IPS-20b (cell line): Measurements from ENCODE around the gene CECR2.

Source experiments
- H3K27ac ChIP-seq: one replicate; pipeline ENCODE4 v1.5.1; 2013; ENCODE audit warnings: low read length
- H3K27me3 ChIP-seq: 2 replicates; pipeline ENCODE4 v1.6.1; 2013; ENCODE audit warnings: mild to moderate bottlenecking, low read length, inconsistent platforms; ENCODE audit not compliant: insufficient read depth
- H3K36me3 ChIP-seq: 2 replicates; pipeline ENCODE4 v1.6.1; 2013; ENCODE audit warnings: low read depth, mild to moderate bottlenecking, inconsistent platforms, low read length, moderate library complexity; ENCODE audit not compliant: insufficient read depth
- H3K4me1 ChIP-seq: 2 replicates; pipeline ENCODE4 v1.6.1; 2013; ENCODE audit warnings: mild to moderate bottlenecking, control low read depth, inconsistent platforms, low read length, moderate library complexity; ENCODE audit not compliant: insufficient read depth
- H3K4me3 ChIP-seq: 2 replicates; pipeline ENCODE4 v1.5.1; 2013; ENCODE audit warnings: mild to moderate bottlenecking, low read length, inconsistent platforms
- H3K9ac ChIP-seq: 2 replicates; pipeline ENCODE4 v1.6.1; 2013; ENCODE audit warnings: low read depth, mild to moderate bottlenecking, inconsistent platforms, low read length, moderate library complexity
- H3K9me3 ChIP-seq: 2 replicates; pipeline ENCODE4 v1.6.1; 2013; ENCODE audit warnings: mild to moderate bottlenecking, low read depth, low read length, inconsistent platforms; ENCODE audit not compliant: insufficient read depth

CECR2 gene

GRCh38 chr22:17436382-17436980, 67.2 kb downstream of the CECR2 start:
- peak overlapping the region; percentile 43; the same call in 1 of the 2 replicates for H3K9ac ChIP-seq
- peaks cover 71% of the 10 kb centered on the region for H3K4me1 ChIP-seq

GRCh38 chr22:17436981-17437412, 67.7 kb downstream of the CECR2 start:
- Histone ChIP-seq H3K27me3 (no peaks in the 10 kb centered on the region), H3K9ac (peak overlapping the region; percentile 43; the same call in 1 of the 2 replicates), H3K27ac (peak overlapping the region; percentile 40), H3K36me3 (no peaks in the 10 kb centered on the region), H3K4me3 (peak overlapping the region; percentile 48), H3K9me3 (no peaks in the 10 kb centered on the region), H3K4me1 (peaks cover 74% of the 10 kb centered on the region)

More at GRCh38 chr22:17436382-17436980, 67.2 kb downstream of the CECR2 start:
- peak overlapping the region; percentile 40 for H3K27ac ChIP-seq
- H3K27me3 ChIP-seq = no peaks in the 10 kb centered on the region
- no peaks in the 10 kb centered on the region for H3K9me3 ChIP-seq
- peak overlapping the region; percentile 48 for H3K4me3 ChIP-seq
- no peaks in the 10 kb centered on the region for H3K36me3 ChIP-seq

GRCh38 chr22:17438026-17438425, 68.8 kb downstream of the CECR2 start:
- Histone ChIP-seq H3K9ac (no peak overlapping the region), H3K27ac (no peak overlapping the region), H3K27me3 (no peaks in the 10 kb centered on the region), H3K4me3 (no peak overlapping the region), H3K36me3 (no peaks in the 10 kb centered on the region), H3K4me1 (peaks cover 69% of the 10 kb centered on the region), H3K9me3 (no peaks in the 10 kb centered on the region)

GRCh38 chr22:17441326-17441725, 72.1 kb downstream of the CECR2 start:
- no peaks in the 10 kb centered on the region for H3K27me3 ChIP-seq
- H3K4me1 ChIP-seq = peaks cover 51% of the 10 kb centered on the region
- H3K36me3 ChIP-seq = 0 out of 2 replicates have a peak, but pooled peaks cover 3% of the 10 kb centered on the region
- H3K9me3 ChIP-seq = no peaks in the 10 kb centered on the region
- no peak overlapping the region for H3K9ac ChIP-seq
- no peak overlapping the region for H3K4me3 ChIP-seq
- H3K27ac ChIP-seq = no peak overlapping the region

- Histone ChIP-seq H3K27ac (no peak overlapping the region), H3K9me3 (no peaks in the 10 kb centered on the region), H3K4me1 (peaks cover 29% of the 10 kb centered on the region), H3K27me3 (no peaks in the 10 kb centered on the region), H3K4me3 (no peak overlapping the region), H3K36me3 (0 out of 2 replicates have a peak, but pooled peaks cover 3% of the 10 kb centered on the region), H3K9ac (0 out of 2 replicates have a peak overlapping the region, but pooled peaks have one; percentile 5)
Measured at GRCh38 chr22:17443405-17444203, 74.3 kb downstream of the CECR2 start.

- Histone ChIP-seq H3K9ac (no peak overlapping the region), H3K27ac (no peak overlapping the region)
Measured at GRCh38 chr22:17444204-17444504, 74.9 kb downstream of the CECR2 start.

GRCh38 chr22:17446698-17447097, 77.4 kb downstream of the CECR2 start:
- no peaks in the 10 kb centered on the region for H3K27me3 ChIP-seq
- H3K27ac ChIP-seq = no peak overlapping the region
- peaks cover 15% of the 10 kb centered on the region; the same call in 1 of the 2 replicates for H3K36me3 ChIP-seq
- H3K4me3 ChIP-seq = no peak overlapping the region
- peaks cover 16% of the 10 kb centered on the region for H3K4me1 ChIP-seq
- no peaks in the 10 kb centered on the region for H3K9me3 ChIP-seq
- H3K9ac ChIP-seq = no peak overlapping the region

More at GRCh38 chr22:17444204-17444504, 74.9 kb downstream of the CECR2 start:
- Histone ChIP-seq H3K4me3 (no peak overlapping the region), H3K27me3 (no peaks in the 10 kb centered on the region), H3K4me1 (peaks cover 25% of the 10 kb centered on the region), H3K9me3 (no peaks in the 10 kb centered on the region), H3K36me3 (0 out of 2 replicates have a peak, but pooled peaks cover 3% of the 10 kb centered on the region)

GRCh38 chr22:17451316-17451715, 82.1 kb downstream of the CECR2 start:
- peaks cover 19% of the 10 kb centered on the region; the same call in 1 of the 2 replicates for H3K36me3 ChIP-seq
- no peaks in the 10 kb centered on the region for H3K4me1 ChIP-seq
- peaks cover 5% of the 10 kb centered on the region; the same call in 1 of the 2 replicates for H3K9me3 ChIP-seq
- peak overlapping the region; percentile 0 for H3K27ac ChIP-seq
- H3K4me3 ChIP-seq = no peak overlapping the region
- no peaks in the 10 kb centered on the region for H3K27me3 ChIP-seq
- H3K9ac ChIP-seq = no peak overlapping the region

- Histone ChIP-seq H3K4me1 (peaks cover 20% of the 10 kb centered on the region), H3K27ac (no peak overlapping the region), H3K9ac (no peak overlapping the region), H3K36me3 (no peaks in the 10 kb centered on the region), H3K9me3 (no peaks in the 10 kb centered on the region), H3K27me3 (no peaks in the 10 kb centered on the region), H3K4me3 (no peak overlapping the region)
Measured at GRCh38 chr22:17460895-17461294, 91.6 kb downstream of the CECR2 start.

GRCh38 chr22:17470880-17471500, 101.7 kb downstream of the CECR2 start:
- H3K9me3 ChIP-seq = no peaks in the 10 kb centered on the region
- peaks cover 41% of the 10 kb centered on the region for H3K4me1 ChIP-seq

GRCh38 chr22:17471886-17472535, 102.8 kb downstream of the CECR2 start:
- H3K27ac ChIP-seq = no peak overlapping the region
- H3K9me3 ChIP-seq = no peaks in the 10 kb centered on the region
- peaks cover 51% of the 10 kb centered on the region for H3K4me1 ChIP-seq
- H3K9ac ChIP-seq = no peak overlapping the region
- H3K27me3 ChIP-seq = no peaks in the 10 kb centered on the region
- H3K4me3 ChIP-seq = no peak overlapping the region
- H3K36me3 ChIP-seq = peaks cover 12% of the 10 kb centered on the region

More at GRCh38 chr22:17470880-17471500, 101.7 kb downstream of the CECR2 start:
- H3K36me3 ChIP-seq = peaks cover 12% of the 10 kb centered on the region
- no peaks in the 10 kb centered on the region for H3K27me3 ChIP-seq
- H3K4me3 ChIP-seq = no peak overlapping the region
- no peak overlapping the region for H3K27ac ChIP-seq
- H3K9ac ChIP-seq = no peak overlapping the region
